Measurements from ENCODE around the gene HOXC12. TPM values are rescaled to one million over a fixed set of nuclear protein-coding genes. Genes with fewer than 3 reads are reported as not detected.

HOXC12 gene
- total RNA-seq, 2 experiments from 2014 or later = not detected

DNA sequence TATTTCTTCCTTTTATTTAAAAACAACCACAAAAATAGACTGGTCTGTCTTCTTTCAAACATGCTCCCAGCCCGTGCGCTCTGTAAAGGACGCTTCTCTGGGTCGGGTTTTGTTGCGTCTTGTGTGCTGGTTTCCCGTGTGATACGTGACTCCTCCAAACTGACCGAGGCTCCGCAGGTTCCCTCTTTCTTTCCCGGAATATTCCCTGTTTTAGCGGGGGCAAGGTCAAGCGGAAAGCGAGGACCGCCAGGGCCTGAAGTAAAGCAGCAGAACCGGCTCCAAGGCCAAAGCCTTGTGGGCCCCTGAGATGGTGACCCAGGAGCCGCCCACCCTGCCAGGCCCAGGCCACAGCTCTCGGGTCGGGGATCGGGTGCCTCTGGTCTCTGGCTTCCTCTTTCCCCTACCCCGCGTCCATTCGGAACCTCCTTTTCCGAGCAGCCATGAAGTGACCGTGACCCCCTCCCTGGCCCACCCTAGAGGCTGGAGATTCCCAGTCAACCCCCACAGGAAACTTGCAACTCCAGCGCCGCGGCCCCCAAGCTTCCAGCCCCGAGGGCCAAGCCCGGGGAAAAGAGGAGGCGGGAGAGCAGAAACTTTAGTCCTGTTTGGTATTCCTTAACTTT lies 29.4 kb downstream of the HOXC12 start:
- peaks cover 11 to 45% of the 10 kb centered on the region in 2 experiments for H3K9me3 ChIP-seq (ENCODE audit: control insufficient read depth in 1 of 2, insufficient read depth in 1 of 2, low read length in 2 of 2)
- no peak overlapping the region for H3K4me3 ChIP-seq (ENCODE audit: low read length)
- POLR2A ChIA-PET = no interaction called here

DNA sequence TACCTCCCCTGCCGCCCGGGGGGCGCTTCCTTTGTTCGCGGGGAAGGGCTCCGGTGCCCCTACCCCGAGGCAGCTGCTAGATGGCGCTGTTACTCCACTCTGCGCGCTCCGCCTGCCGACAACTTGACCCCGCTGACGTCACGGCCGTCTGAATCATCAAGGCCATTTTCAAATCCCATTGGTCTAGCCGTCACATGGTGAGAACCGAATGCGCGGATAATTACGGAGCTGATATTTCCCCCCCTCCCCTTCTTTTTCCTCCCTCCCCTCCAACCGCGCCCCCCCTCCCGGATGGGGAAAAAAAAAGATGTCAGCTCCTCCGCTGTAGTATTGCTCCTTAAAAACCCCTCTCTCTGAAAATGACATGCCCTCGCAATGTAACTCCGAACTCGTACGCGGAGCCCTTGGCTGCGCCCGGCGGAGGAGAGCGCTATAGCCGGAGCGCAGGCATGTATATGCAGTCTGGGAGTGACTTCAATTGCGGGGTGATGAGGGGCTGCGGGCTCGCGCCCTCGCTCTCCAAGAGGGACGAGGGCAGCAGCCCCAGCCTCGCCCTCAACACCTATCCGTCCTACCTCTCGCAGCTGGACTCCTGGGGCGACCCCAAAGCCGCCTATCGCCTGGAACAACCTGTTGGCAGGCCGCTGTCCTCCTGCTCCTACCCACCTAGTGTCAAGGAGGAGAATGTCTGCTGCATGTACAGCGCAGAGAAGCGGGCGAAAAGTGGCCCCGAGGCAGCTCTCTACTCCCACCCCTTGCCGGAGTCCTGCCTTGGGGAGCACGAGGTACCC lies 30.4 kb downstream of the HOXC12 start, which contains the start of gene HOXC10:
Gene HOXC10 (plus strand): TSS at position 246 of the 791 bp plus-strand sequence. CDS start 114 bp downstream, at position 360.
- H3K4me1 ChIP-seq (ENCODE audit: insufficient read depth, low read length) = peaks cover 45% of the 10 kb centered on the region
- Mint-ChIP-seq H3K9me3 (no peaks in the 10 kb centered on the region), H3K27ac (peak within 1 kb of the TSS; percentile 47), H3K4me1 (ENCODE audit: low read depth) (peaks cover 28% of the 10 kb centered on the region), H3K36me3 (ENCODE audit: low read depth) (no peaks in the 10 kb centered on the region), H3K4me3 (peak within 1 kb of the TSS; percentile 82), H3K27me3 (peaks cover 95% of the 10 kb centered on the region)
- peaks cover 11 to 45% of the 10 kb centered on the region in 2 experiments for H3K9me3 ChIP-seq (ENCODE audit: control insufficient read depth in 1 of 2, insufficient read depth in 1 of 2, low read length in 2 of 2)
- intact Hi-C loops (cut with DNase I, micrococcal nuclease) = loop anchor here (1.0 to 5.0 kb wide), 3 partner anchors 33 to 216 kb away; partner anchors contain the start of gene HOXC12 (in 1 of the 2)
- ATAC-seq (ENCODE audit: poor library complexity) (peak; percentile 62), DNase-seq (peak in 13 of 14 experiments; percentile 33 to 84 (median 64))
- ChIA-PET POLR2A (no interaction called here), CTCF (interaction anchor here (0.7 to 2.9 kb wide), 8 partner anchors 13 to 275 kb away, joined by 3 to 11 read pairs (median 4); no protein-coding TSS in a partner anchor)
- no peak within 1 kb of the TSS for H3K27ac ChIP-seq (ENCODE audit: low read depth in 1 of 2, low read length in 2 of 2)
- no peaks in the 10 kb centered on the region for H3K36me3 ChIP-seq (ENCODE audit: insufficient read depth, low read length)
- peaks cover 89 to 98% of the 10 kb centered on the region in 2 experiments for H3K27me3 ChIP-seq (ENCODE audit: control insufficient read depth in 1 of 2, insufficient read depth in 2 of 2, low read length in 2 of 2)
- TF ChIP-seq, protein P1, sequence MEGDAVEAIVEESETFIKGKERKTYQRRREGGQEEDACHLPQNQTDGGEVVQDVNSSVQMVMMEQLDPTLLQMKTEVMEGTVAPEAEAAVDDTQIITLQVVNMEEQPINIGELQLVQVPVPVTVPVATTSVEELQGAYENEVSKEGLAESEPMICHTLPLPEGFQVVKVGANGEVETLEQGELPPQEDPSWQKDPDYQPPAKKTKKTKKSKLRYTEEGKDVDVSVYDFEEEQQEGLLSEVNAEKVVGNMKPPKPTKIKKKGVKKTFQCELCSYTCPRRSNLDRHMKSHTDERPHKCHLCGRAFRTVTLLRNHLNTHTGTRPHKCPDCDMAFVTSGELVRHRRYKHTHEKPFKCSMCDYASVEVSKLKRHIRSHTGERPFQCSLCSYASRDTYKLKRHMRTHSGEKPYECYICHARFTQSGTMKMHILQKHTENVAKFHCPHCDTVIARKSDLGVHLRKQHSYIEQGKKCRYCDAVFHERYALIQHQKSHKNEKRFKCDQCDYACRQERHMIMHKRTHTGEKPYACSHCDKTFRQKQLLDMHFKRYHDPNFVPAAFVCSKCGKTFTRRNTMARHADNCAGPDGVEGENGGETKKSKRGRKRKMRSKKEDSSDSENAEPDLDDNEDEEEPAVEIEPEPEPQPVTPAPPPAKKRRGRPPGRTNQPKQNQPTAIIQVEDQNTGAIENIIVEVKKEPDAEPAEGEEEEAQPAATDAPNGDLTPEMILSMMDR (IDR thresholded peaks at IDR 0.05) = no peak
- peak within 1 kb of the TSS; percentile 4 for H3K4me3 ChIP-seq (ENCODE audit: low read length)

More for the DNA sequence above, 29.4 kb downstream of the HOXC12 start:
- ATAC-seq (ENCODE audit: poor library complexity) = no peak
- H3K4me3 Mint-ChIP-seq = no peak overlapping the region
- CTCF ChIA-PET = interaction anchor here (1.6 to 2.9 kb wide), 3 partner anchors 17 to 223 kb away, joined by 4 to 11 read pairs (median 10); no protein-coding TSS in a partner anchor
- TF ChIP-seq, protein P1 (IDR thresholded peaks at IDR 0.05) = no peak
- no peak overlapping the region for H3K27ac Mint-ChIP-seq
- no peaks in the 10 kb centered on the region for H3K36me3 Mint-ChIP-seq (ENCODE audit: low read depth)
- peaks cover 17% of the 10 kb centered on the region for H3K4me1 Mint-ChIP-seq (ENCODE audit: low read depth)
- intact Hi-C loops (cut with DNase I, micrococcal nuclease) = no loop called here
- peaks cover 90 to 98% of the 10 kb centered on the region in 2 experiments for H3K27me3 ChIP-seq (ENCODE audit: control insufficient read depth in 1 of 2, insufficient read depth in 2 of 2, low read length in 2 of 2)
- H3K36me3 ChIP-seq (ENCODE audit: insufficient read depth, low read length) = no peaks in the 10 kb centered on the region
- H3K9me3 Mint-ChIP-seq = no peaks in the 10 kb centered on the region
- no peak for DNase-seq
- H3K27me3 Mint-ChIP-seq = peaks cover 95% of the 10 kb centered on the region
- H3K4me1 ChIP-seq (ENCODE audit: insufficient read depth, low read length) = peaks cover 38% of the 10 kb centered on the region
- no peak overlapping the region for H3K27ac ChIP-seq (ENCODE audit: low read depth in 1 of 2, low read length in 2 of 2)

DNA sequence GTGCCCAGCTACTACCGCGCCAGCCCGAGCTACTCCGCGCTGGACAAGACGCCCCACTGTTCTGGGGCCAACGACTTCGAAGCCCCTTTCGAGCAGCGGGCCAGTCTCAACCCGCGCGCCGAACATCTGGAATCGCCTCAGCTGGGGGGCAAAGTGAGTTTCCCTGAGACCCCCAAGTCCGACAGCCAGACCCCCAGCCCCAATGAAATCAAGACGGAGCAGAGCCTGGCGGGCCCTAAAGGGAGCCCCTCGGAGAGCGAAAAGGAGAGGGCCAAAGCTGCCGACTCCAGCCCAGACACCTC lies 30.9 kb downstream of the HOXC12 start:
- ATAC-seq (ENCODE audit: poor library complexity) (no peak), DNase-seq (no peak)
- TF ChIP-seq, protein P1 (IDR thresholded peaks at IDR 0.05) = no peak
- H3K9me3 Mint-ChIP-seq = no peaks in the 10 kb centered on the region
- H3K27me3 ChIP-seq (ENCODE audit: control insufficient read depth in 1 of 2, insufficient read depth in 2 of 2, low read length in 2 of 2) = peaks cover 92 to 98% of the 10 kb centered on the region in 2 experiments
- H3K27ac Mint-ChIP-seq = no peak overlapping the region
- peaks cover 32% of the 10 kb centered on the region for H3K4me1 Mint-ChIP-seq (ENCODE audit: low read depth)
- peaks cover 48% of the 10 kb centered on the region for H3K4me1 ChIP-seq (ENCODE audit: insufficient read depth, low read length)
- peaks cover 95% of the 10 kb centered on the region for H3K27me3 Mint-ChIP-seq
- no peaks in the 10 kb centered on the region for H3K36me3 ChIP-seq (ENCODE audit: insufficient read depth, low read length)
- ChIA-PET POLR2A (interaction anchor here (0.9 kb wide), 1 partner anchor 10 kb away, joined by 3 read pairs; no protein-coding TSS in a partner anchor), CTCF (interaction anchor here (0.7 to 2.9 kb wide), 7 partner anchors 12 to 274 kb away, joined by 3 to 11 read pairs (median 4); no protein-coding TSS in a partner anchor)
- intact Hi-C loops (cut with DNase I, micrococcal nuclease) = loop anchor here (1.0 to 5.0 kb wide), 3 partner anchors 33 to 216 kb away; partner anchors contain the start of gene HOXC12 (in 1 of the 2)
- peak overlapping the region; percentile 4 for H3K4me3 ChIP-seq (ENCODE audit: low read length)
- H3K4me3 Mint-ChIP-seq = peak overlapping the region; percentile 82
- no peaks in the 10 kb centered on the region for H3K36me3 Mint-ChIP-seq (ENCODE audit: low read depth)
- no peak overlapping the region for H3K27ac ChIP-seq (ENCODE audit: low read depth in 1 of 2, low read length in 2 of 2)
- H3K9me3 ChIP-seq (ENCODE audit: control insufficient read depth in 1 of 2, insufficient read depth in 1 of 2, low read length in 2 of 2) = peaks cover 11 to 48% of the 10 kb centered on the region in 2 experiments

All from CD4-positive, alpha-beta T cell (primary cell).